HepG2 (cell line): Measurements from ENCODE around the gene INPP5E. TPM values are rescaled to one million over a fixed set of nuclear protein-coding genes. Genes with fewer than 3 reads are reported as not detected.

Experiments
- AHDC1 ChIP-seq: sonication (generic); formaldehyde crosslinking; IDR thresholded peaks from 2 replicates; pipeline ENCODE4 v1.5.1; 2020; ENCODE audit warnings: mild to moderate bottlenecking, missing genetic modification reagents, borderline replicate concordance
- ARHGAP35 ChIP-seq: sonication (generic); formaldehyde crosslinking; IDR thresholded peaks from 2 replicates; pipeline ENCODE4 v1.9.0; 2022; ENCODE audit warnings: mild to moderate bottlenecking, inconsistent platforms, moderate library complexity, missing genetic modification reagents, borderline replicate concordance
- ETV5 ChIP-seq: IDR thresholded peaks from 2 replicates; pipeline ENCODE4 v1.6.1; 2018; ENCODE audit warnings: missing biosample characterization, missing genetic modification reagents, inconsistent platforms, borderline replicate concordance
- HDAC1 ChIP-seq: sonication (generic); formaldehyde crosslinking; IDR thresholded peaks from 2 replicates; pipeline ENCODE4 v1.5.1; 2020; ENCODE audit warnings: mild to moderate bottlenecking, missing genetic modification reagents
- HDAC6 ChIP-seq: fragments of 200-600 bp; sonication (generic); IDR thresholded peaks from 2 replicates; pipeline ENCODE4 v1.7.0; 2017; ENCODE audit warnings: mild to moderate bottlenecking, antibody characterized with exemption, low read length, low read depth
- MXD4 ChIP-seq: IDR thresholded peaks from 2 replicates; pipeline ENCODE4 v1.6.1; 2016; ENCODE audit warnings: mild to moderate bottlenecking, missing biosample characterization, missing genetic modification reagents
- PHF5A ChIP-seq: IDR thresholded peaks from one replicate; pipeline ENCODE4 v1.6.1; 2018; ENCODE audit warnings: low read depth, missing genetic modification reagents; ENCODE audit not compliant: unreplicated experiment
- PLSCR1 ChIP-seq: sonication (generic); formaldehyde crosslinking; IDR thresholded peaks from 2 replicates; pipeline ENCODE4 v1.5.0; 2020; ENCODE audit warnings: missing genetic modification reagents, mild to moderate bottlenecking, borderline replicate concordance
- SMAD9 ChIP-seq: sonication (generic); formaldehyde crosslinking; IDR thresholded peaks from 2 replicates; pipeline ENCODE4 v1.5.1; 2020; ENCODE audit warnings: mild to moderate bottlenecking, missing genetic modification reagents
- SRSF4 ChIP-seq: fragments of 200-400 bp; formaldehyde crosslinking; IDR thresholded peaks from one replicate; pipeline ENCODE4 v1.6.1; 2018; ENCODE audit warnings: mild to moderate bottlenecking, low read depth, low read length, moderate library complexity; ENCODE audit not compliant: poor library complexity, severe bottlenecking
- ZIK1 ChIP-seq: sonication (generic); formaldehyde crosslinking; IDR thresholded peaks from 2 replicates; pipeline ENCODE4 v1.5.0; 2020; ENCODE audit warnings: mild to moderate bottlenecking, low read depth, missing genetic modification reagents, borderline replicate concordance
- ZMAT3 ChIP-seq: sonication (generic); formaldehyde crosslinking; conservative IDR thresholded peaks from 2 replicates; pipeline ENCODE4 v1.7.0; 2021; ENCODE audit warnings: missing genetic modification reagents
- ZNF225 ChIP-seq: sonication (generic); formaldehyde crosslinking; IDR thresholded peaks from 2 replicates; pipeline ENCODE4 v1.4.0; 2020; ENCODE audit warnings: mild to moderate bottlenecking, missing genetic modification reagents
- ZNF30 ChIP-seq: sonication (generic); formaldehyde crosslinking; IDR thresholded peaks from 2 replicates; pipeline ENCODE4 v1.5.0; 2020; ENCODE audit warnings: mild to moderate bottlenecking, missing genetic modification reagents
- ZNF468 ChIP-seq: sonication (generic); formaldehyde crosslinking; IDR thresholded peaks from 2 replicates; pipeline ENCODE4 v1.8.0; 2022; ENCODE audit warnings: mild to moderate bottlenecking, moderate library complexity, missing genetic modification reagents
- ZNF770 ChIP-seq: sonication (generic); formaldehyde crosslinking; IDR thresholded peaks from 2 replicates; pipeline ENCODE4 v1.5.0; 2020; ENCODE audit warnings: mild to moderate bottlenecking, missing genetic modification reagents
- polyA plus RNA-seq, 8 experiments: library from polyadenylated mRNA; depleted of rRNA in 3 of 8; stranded (reverse) in 7 of 8; unstranded in 1 of 8; fragments of >200 nt; fragmentation: Illumina TruSeq in 4 of 8; extraction: Trizol in 4 of 8; gene quantifications; 2 replicates each; pipeline versions ENCODE4 v1.2.1 to v1.2.3, GENCODE V29; 2011 to 2016; ENCODE audit warnings: low read depth in 4 of 8, missing spikeins in 1 of 8, mixed read lengths in 1 of 8; ENCODE audit not compliant: insufficient read depth in 1 of 8
- total RNA-seq, 5 experiments: library from RNA; depleted of rRNA; stranded (reverse); fragments of >200 nt; fragmentation: Illumina TruSeq; extraction: Trizol; gene quantifications; 2 replicates each; pipeline ENCODE4 v1.2.3, GENCODE V29; 2016; ENCODE audit warnings: low read depth in 1 of 5
- TF ChIP-seq, protein P1 (sequence below): IDR thresholded peaks from 2 replicates; pipeline ENCODE4 v1.6.1; 2016; ENCODE audit warnings: low read depth
- TF ChIP-seq, protein P2 (sequence below): sonication (generic); formaldehyde crosslinking; IDR thresholded peaks from 2 replicates; pipeline ENCODE4 v1.8.1; 2022; ENCODE audit warnings: mild to moderate bottlenecking, missing genetic modification reagents

INPP5E gene
- total and polyA plus RNA-seq, 2 of the 13 experiments (the other 11 are each of a cell fraction or from before 2014, with no cell fraction given) = 5.5 TPM

- TF ChIP-seq AHDC1 (CRISPR knock-in tag) (no peak), ETV5 (CRISPR knock-in tag) (no peak), PHF5A (CRISPR knock-in tag) (peak; percentile 18), ZNF468 (CRISPR knock-in tag) (no peak), ARHGAP35 (no peak), ZNF770 (CRISPR knock-in tag) (no peak), PLSCR1 (CRISPR knock-in tag) (no peak), ZMAT3 (0 out of 2 replicates have a peak, but pooled peaks have one; percentile 23), HDAC6 (no peak), ZIK1 (CRISPR knock-in tag) (no peak), SRSF4 (no peak), SMAD9 (CRISPR knock-in tag) (no peak), HDAC1 (CRISPR knock-in tag) (peak; percentile 48; the same call in 1 of the 2 replicates), ZNF225 (CRISPR knock-in tag) (no peak), MXD4 (peak; percentile 42; the same call in 1 of the 2 replicates), ZNF30 (CRISPR knock-in tag) (no peak)
- TF ChIP-seq, protein P1, sequence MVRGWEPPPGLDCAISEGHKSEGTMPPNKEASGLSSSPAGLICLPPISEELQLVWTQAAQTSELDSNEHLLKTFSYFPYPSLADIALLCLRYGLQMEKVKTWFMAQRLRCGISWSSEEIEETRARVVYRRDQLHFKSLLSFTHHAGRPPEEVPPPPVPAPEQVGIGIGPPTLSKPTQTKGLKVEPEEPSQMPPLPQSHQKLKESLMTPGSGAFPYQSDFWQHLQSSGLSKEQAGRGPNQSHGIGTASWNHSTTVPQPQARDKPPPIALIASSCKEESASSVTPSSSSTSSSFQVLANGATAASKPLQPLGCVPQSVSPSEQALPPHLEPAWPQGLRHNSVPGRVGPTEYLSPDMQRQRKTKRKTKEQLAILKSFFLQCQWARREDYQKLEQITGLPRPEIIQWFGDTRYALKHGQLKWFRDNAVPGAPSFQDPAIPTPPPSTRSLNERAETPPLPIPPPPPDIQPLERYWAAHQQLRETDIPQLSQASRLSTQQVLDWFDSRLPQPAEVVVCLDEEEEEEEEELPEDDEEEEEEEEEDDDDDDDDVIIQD (CRISPR knock-in tag) = no peak
- TF ChIP-seq, protein P2, sequence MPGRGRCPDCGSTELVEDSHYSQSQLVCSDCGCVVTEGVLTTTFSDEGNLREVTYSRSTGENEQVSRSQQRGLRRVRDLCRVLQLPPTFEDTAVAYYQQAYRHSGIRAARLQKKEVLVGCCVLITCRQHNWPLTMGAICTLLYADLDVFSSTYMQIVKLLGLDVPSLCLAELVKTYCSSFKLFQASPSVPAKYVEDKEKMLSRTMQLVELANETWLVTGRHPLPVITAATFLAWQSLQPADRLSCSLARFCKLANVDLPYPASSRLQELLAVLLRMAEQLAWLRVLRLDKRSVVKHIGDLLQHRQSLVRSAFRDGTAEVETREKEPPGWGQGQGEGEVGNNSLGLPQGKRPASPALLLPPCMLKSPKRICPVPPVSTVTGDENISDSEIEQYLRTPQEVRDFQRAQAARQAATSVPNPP (CRISPR knock-in tag) = no peak
Measured at GRCh38 chr9:136441681-136442245, 2.1 kb upstream of the INPP5E start (continued).
